ENCODE results near the gene RPAIN.

RPAIN gene

GRCh38 chr17:5466295-5466694, 46.3 kb downstream of the RPAIN start:
- DNase-seq (ENCODE audit: low read depth): no peak
- TF ChIP-seq CTCF (IDR thresholded peaks at IDR 0.05; ENCODE audit: insufficient read depth, low read depth, low read length, missing control alignments): no peak
- no peak overlapping the region for H3K4me3 ChIP-seq (ENCODE audit: low read length)

- peak overlapping the region; percentile 79 for H3K4me3 ChIP-seq (ENCODE audit: low read length)
- no peak for DNase-seq (ENCODE audit: low read depth)
- no peak for TF ChIP-seq CTCF (IDR thresholded peaks at IDR 0.05; ENCODE audit: insufficient read depth, low read depth, low read length, missing control alignments)
Measured at GRCh38 chr17:5467416-5467815, 47.4 kb downstream of the RPAIN start.

- peak overlapping the region; percentile 79 for H3K4me3 ChIP-seq (ENCODE audit: low read length)
- TF ChIP-seq CTCF (IDR thresholded peaks at IDR 0.05; ENCODE audit: insufficient read depth, low read depth, low read length, missing control alignments): no peak
- peak; percentile 15 for DNase-seq (ENCODE audit: low read depth)
Measured at GRCh38 chr17:5468075-5468473, 48.1 kb downstream of the RPAIN start.

- no peak overlapping the region for H3K4me3 ChIP-seq (ENCODE audit: low read length)
- no peak for DNase-seq (ENCODE audit: low read depth)
- TF ChIP-seq CTCF (IDR thresholded peaks at IDR 0.05; ENCODE audit: insufficient read depth, low read depth, low read length, missing control alignments): no peak
Measured at GRCh38 chr17:5472511-5472910, 52.5 kb downstream of the RPAIN start.

- DNase-seq (ENCODE audit: low read depth): no peak
- no peak overlapping the region for H3K4me3 ChIP-seq (ENCODE audit: low read length)
- TF ChIP-seq CTCF (IDR thresholded peaks at IDR 0.05; ENCODE audit: insufficient read depth, low read depth, low read length, missing control alignments): no peak
Measured at GRCh38 chr17:5473906-5474305, 53.9 kb downstream of the RPAIN start.

GRCh38 chr17:5478992-5479391, 59.0 kb downstream of the RPAIN start:
- TF ChIP-seq CTCF (IDR thresholded peaks at IDR 0.05; ENCODE audit: insufficient read depth, low read depth, low read length, missing control alignments): no peak
- H3K4me3 ChIP-seq (ENCODE audit: low read length): no peak overlapping the region
- no peak for DNase-seq (ENCODE audit: low read depth)

GRCh38 chr17:5480962-5481361, 61.0 kb downstream of the RPAIN start:
- DNase-seq (ENCODE audit: low read depth): no peak
- no peak for TF ChIP-seq CTCF (IDR thresholded peaks at IDR 0.05; ENCODE audit: insufficient read depth, low read depth, low read length, missing control alignments)
- no peak overlapping the region for H3K4me3 ChIP-seq (ENCODE audit: low read length)

All from epithelial cell of esophagus (primary cell).